Adrenal gland (tissue), 12 donors: ENCODE data around the gene MAD1L1. TPM values are rescaled to one million over a fixed set of nuclear protein-coding genes. Genes with fewer than 3 reads are reported as not detected.

ENCODE experiments used
- DNase-seq, 7 donors: peaks; one replicate each; pipeline ENCODE4 v3.0.0-alpha.2; 2019 to 2020
- H3K27ac ChIP-seq, 5 donors: fragments of 200-600 bp; sonication (generic) in 4 of 5; 1 replicate in 3 of 5; 2 replicates in 2 of 5; pipeline versions ENCODE4 v1.5.1 to v1.8.0; 2016 to 2020; ENCODE audit warnings: mild to moderate bottlenecking in 1 of 5
- H3K27me3 ChIP-seq: fragments of 200-600 bp; 2 replicates; pipeline ENCODE4 v1.8.0; 2021
- H3K36me3 ChIP-seq, 2 donors: fragments of 200-600 bp; replicated peaks in 1 of 2; 1 replicate in 1 of 2; 2 replicates in 1 of 2; pipeline versions ENCODE4 v1.5.1 to v1.8.0; 2018 to 2022
- H3K4me1 ChIP-seq, 2 donors: fragments of 200-600 bp; replicated peaks in 1 of 2; 1 replicate in 1 of 2; 2 replicates in 1 of 2; pipeline versions ENCODE4 v1.5.1 to v1.8.0; 2018 to 2021
- H3K4me3 ChIP-seq, 4 donors: fragments of 200-600 bp; sonication (generic) in 3 of 4; one replicate each; pipeline ENCODE4 v1.5.1; 2016 to 2018
- H3K9me3 ChIP-seq, 3 donors: fragments of 200-600 bp; sonication (generic) in 1 of 3; replicated peaks in 1 of 3; 1 replicate in 2 of 3; 2 replicates in 1 of 3; pipeline versions ENCODE4 v1.5.1 to v1.8.0; 2016 to 2021
- CTCF ChIP-seq, 6 experiments: fragments of 450-650 bp in 4 of 6; fragments of 200-600 bp in 2 of 6; sonication (generic) in 1 of 6; IDR thresholded peaks; 1 replicate in 5 of 6; 2 replicates in 1 of 6; pipeline versions ENCODE4 v1.5.1 to v1.8.0; 2016 to 2021; ENCODE audit warnings: antibody characterized with exemption in 6 of 6, mild to moderate bottlenecking in 2 of 6, moderate library complexity in 1 of 6
- POLR2A ChIP-seq, 2 donors: fragments of 450-650 bp; IDR thresholded peaks; one replicate each; pipeline ENCODE4 v1.6.1; 2017; ENCODE audit warnings: antibody characterized with exemption in 2 of 2, mild to moderate bottlenecking in 2 of 2, moderate library complexity in 1 of 2
- WGBS, 4 donors: extraction: QIAGEN DNeasy Blood & Tissue Kit in 2 of 4; methylation state at CpG; one replicate each; pipeline versions ENCODE4 v1.1.5 to v1.1.7; 2013 to 2017; 5-methylcytosine and 5-hydroxymethylcytosine counted together
- intact Hi-C, 2 donors: fragments of 100-400 bp; cut with DNase I; formaldehyde crosslinking; loops; one replicate each; pipeline versions ENCODE4 v1.14.1 to v1.15.0; 2022 to 2023
- polyA plus RNA-seq, 3 donors: library from polyadenylated mRNA; stranded (reverse); fragments of 200-250 nt in 2 of 3; fragments of 350-450 nt in 1 of 3; fragmentation: Illumina TruSeq in 1 of 3; extraction: RNeasy Lipid Tissue Mini Kit (QIAGEN cat#74804) in 1 of 3; gene quantifications; one replicate each; pipeline ENCODE4 v1.2.3, GENCODE V29; 2013 to 2014
- total RNA-seq, 9 donors: library from RNA; depleted of rRNA in 4 of 9; stranded (reverse); fragments of >200 nt in 4 of 9; fragments of 120-200 nt in 1 of 9; fragmentation: NEBNext Ultra II Directional in 1 of 9; extraction: Animal tissue kit (Norgen Biotek cat#: 25700) in 1 of 9; gene quantifications; one replicate each; pipeline versions ENCODE4 v1.1.0 to v1.2.4, GENCODE V29; 2013 to 2023
- donor health status: healthy with polysubstance abuse.
- donor health status: Bipolar disorder and iron deficiency.
- donor health status: DM: yes; HTN: yes; CAD: no.
- donor health status: DM: no; HTN: no; CAD: no.
- donor health status: DM: no; HTN: no; CAD: no.
- donor health status: DM: yes; HTN: yes; CAD: no.

The MAD1L1 gene
- total and polyA plus RNA-seq, 12 donors = 6.7 to 87.7 (median 28.9) TPM

DNA sequence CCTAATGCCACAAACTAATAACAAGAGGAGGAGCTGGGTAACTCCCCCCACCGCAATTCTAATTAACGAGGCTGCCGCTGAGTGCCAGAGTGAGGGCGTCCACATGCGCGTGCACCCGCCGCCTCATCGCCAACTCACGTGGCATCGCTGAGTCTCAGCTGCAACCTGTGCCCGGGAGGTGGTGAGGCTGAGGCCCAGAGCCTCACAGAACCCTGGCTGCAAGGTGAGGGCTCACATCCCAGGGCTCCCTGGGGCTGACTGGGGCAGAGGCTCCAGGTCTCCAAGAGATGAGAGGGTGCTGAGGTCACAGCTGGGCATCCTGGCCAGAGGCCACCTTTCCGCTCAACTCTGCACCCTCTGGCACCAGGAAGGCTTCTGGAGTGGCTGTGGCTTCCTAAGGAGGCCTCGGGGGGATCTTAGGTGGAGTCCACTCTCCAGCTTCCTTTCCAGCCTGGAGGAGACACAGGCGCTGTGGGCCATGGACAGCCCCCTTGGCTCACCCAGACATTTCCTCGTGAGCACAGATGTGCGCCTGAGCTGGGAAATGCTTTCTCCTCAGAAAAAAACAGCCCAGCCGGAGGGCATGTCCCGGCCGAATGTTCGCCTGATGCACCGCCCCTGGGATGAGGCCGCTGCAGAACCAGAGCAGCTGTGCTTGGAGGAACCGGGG, 242.6 kb downstream of the MAD1L1 start:
- TF ChIP-seq POLR2A (IDR thresholded peaks at IDR 0.05) (no peak), CTCF (IDR thresholded peaks at IDR 0.05) (no peak)
- H3K9me3 ChIP-seq = no peaks in the 10 kb centered on the region
- H3K4me3 ChIP-seq = no peak overlapping the region
- no peaks in the 10 kb centered on the region for H3K27me3 ChIP-seq
- peaks cover 0 to 10% of the 10 kb centered on the region in 2 donors for H3K4me1 ChIP-seq
- no peak overlapping the region for H3K27ac ChIP-seq
- no peaks in the 10 kb centered on the region for H3K36me3 ChIP-seq
- WGBS, 4 donors = 78 to 93% (median 87%) methylated on average over 9 to 24 of the region's 24 CpGs
- no peak for DNase-seq
- intact Hi-C loops = no loop called here

DNA sequence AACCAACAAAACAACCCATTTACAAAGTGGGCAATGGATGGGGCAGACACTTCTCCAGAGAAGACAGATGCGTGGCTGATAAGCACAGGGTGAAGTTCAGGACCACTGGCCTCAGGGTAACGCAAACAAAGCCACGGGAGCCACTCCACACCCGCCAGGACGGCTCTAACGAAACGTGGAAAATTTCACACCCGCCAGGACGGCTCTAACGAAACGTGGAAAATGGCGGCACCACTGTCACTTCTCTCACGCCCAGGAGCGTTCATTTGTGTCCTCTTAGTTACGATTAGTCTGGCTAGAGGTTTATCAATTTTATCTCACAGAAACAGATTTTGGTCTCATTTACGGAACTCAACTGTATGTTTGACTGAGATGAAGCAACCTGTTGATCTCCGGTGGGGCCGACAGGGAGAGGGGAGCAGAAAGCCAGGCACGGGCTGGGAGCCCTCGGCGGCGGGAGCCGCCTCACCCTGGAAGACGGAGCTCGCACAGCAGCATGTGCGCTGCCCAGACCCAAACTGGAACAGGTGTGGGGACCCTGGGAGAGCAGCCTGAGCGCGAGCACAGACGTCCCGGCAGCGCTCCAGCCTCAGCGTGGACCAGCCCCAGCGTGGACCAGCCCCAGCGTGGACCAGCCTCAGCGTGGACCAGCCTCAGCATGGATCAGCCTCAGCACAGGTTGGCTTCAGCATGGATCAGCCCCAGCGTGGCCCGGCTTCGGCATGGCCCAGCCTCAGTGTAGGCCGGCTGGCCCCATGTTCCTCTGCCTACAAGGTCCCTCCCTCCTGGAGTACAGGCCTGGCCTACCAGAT, 243.5 kb downstream of the MAD1L1 start:
- H3K4me1 ChIP-seq = peaks cover 0 to 10% of the 10 kb centered on the region in 2 donors
- H3K27me3 ChIP-seq = no peaks in the 10 kb centered on the region
- TF ChIP-seq POLR2A (IDR thresholded peaks at IDR 0.05) (no peak), CTCF (IDR thresholded peaks at IDR 0.05) (no peak)
- H3K9me3 ChIP-seq = no peaks in the 10 kb centered on the region
- H3K4me3 ChIP-seq = no peak overlapping the region
- intact Hi-C loops = no loop called here
- no peak overlapping the region for H3K27ac ChIP-seq
- DNase-seq = no peak
- H3K36me3 ChIP-seq = no peaks in the 10 kb centered on the region
- whole genome bisulfite sequencing, 4 donors = 93 to 97% (median 95%) methylated on average over 27 to 39 of the region's 39 CpGs

- Histone ChIP-seq H3K27me3 (no peaks in the 10 kb centered on the region), H3K27ac (no peak overlapping the region), H3K4me3 (no peak overlapping the region), H3K36me3 (no peaks in the 10 kb centered on the region), H3K9me3 (no peaks in the 10 kb centered on the region), H3K4me1 (peaks cover 0 to 6% of the 10 kb centered on the region in 2 donors)
- intact Hi-C loops = no loop called here
- TF ChIP-seq CTCF (IDR thresholded peaks at IDR 0.05) = no peak
- no peak for TF ChIP-seq POLR2A (IDR thresholded peaks at IDR 0.05)
- DNase-seq = no peak
- WGBS, 4 donors = 75 to 96% (median 87%) methylated on average over 2 to 17 of the region's 17 CpGs
These were observed 244.2 kb downstream of the MAD1L1 start for GRCh38 chr7:1988533-1988930.

GRCh38 chr7:1987591-1988532, 244.9 kb downstream of the MAD1L1 start:
- TF ChIP-seq CTCF (IDR thresholded peaks at IDR 0.05) (no peak), POLR2A (IDR thresholded peaks at IDR 0.05) (no peak)
- no peak for DNase-seq
- Histone ChIP-seq H3K9me3 (no peaks in the 10 kb centered on the region), H3K36me3 (no peaks in the 10 kb centered on the region), H3K27ac (no peak overlapping the region), H3K4me3 (no peak overlapping the region), H3K27me3 (no peaks in the 10 kb centered on the region), H3K4me1 (peaks cover 0 to under 1% of the 10 kb centered on the region in 2 donors)
- intact Hi-C loops = no loop called here
- 93 to 97% (median 96%) methylated on average over 20 to 43 of the region's 43 CpGs for WGBS, 4 donors
